HL-60/S4 (cell line): ENCODE results near the gene NMB.

Source experiments
- in situ Hi-C: fragments of 300-500 bp; cut with MboI; formaldehyde crosslinking; loops from 2 replicates; pipeline ENCODE4 v1.14.3; 2022; ENCODE audit warnings: low sequenced_read_pairs

Gene NMB

DNA sequence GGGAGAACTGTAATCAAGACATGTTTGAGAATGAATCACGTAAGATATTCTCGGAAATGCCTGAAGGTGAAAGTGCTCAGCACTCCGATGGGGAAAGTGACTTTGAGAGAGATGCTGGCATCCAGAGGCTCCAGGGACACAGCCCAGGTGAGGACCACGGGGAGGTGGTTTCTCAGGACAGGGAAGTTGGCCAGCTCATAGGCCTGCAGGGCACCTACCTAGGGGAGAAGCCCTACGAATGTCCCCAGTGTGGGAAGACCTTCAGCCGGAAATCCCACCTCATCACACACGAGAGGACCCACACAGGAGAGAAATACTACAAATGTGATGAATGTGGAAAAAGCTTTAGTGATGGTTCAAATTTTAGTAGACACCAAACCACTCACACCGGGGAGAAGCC is 37.4 kb downstream of the NMB start:
- in situ Hi-C loops, result no loop called here

GRCh38 chr15:84616235-84616634 is 41.8 kb downstream of the NMB start:
- in situ Hi-C loops, result no loop called here

DNA sequence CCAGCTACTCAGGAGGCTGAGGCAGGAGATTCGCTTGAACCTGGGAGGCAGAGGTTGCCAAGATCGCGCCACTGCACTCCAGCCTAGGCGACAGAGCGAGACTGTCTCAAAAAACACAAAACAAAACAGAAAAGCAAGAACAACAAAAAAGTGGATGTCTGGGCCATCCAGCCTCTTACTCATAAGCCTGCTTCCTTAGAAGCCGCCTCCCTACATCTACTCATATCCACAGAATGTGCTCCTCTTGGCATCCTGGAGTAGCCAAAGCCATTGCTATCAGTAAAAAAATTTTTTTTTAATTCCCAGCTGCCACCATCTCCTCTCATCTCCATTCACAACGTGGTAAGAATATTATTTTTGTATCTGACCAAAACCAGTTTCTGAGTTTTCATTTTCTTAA is 46.4 kb downstream of the NMB start:
- in situ Hi-C loops, result no loop called here

DNA sequence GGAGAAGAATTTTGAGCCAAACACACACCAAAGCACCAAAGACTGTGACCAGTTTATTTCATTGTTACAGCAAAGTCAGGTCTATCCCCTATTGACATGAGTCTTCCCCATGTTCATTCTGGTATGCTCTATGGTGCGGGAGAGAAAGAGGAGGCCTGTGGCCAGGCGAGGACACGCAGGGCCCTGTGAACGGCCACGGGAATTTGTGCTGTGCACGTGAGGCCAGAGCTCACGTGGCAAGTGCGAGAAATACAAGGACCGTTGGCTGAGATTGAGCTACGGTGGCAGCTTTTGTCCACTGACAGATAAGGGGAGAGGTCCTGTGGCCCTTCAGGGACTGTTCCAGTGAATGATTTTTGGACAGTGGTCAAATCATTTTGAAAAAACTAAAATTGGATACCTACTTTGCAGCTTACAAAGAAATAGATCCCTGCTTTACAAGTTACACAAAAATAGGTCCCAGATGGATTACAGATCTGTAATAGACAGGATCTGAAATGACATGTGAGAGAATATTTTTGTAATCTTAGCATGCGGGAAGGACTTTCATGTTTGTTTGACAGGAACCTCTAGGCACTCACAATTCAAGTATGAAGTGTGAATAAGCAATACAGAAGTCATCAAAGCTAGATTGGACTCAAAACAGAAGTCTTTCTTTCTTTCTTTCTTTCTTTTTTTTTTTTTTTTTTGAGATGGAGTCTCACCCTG is 48.0 kb downstream of the NMB start:
- in situ Hi-C loops, result no loop called here

- in situ Hi-C loops, result no loop called here
These were observed 49.2 kb downstream of the NMB start for GRCh38 chr15:84608707-84609284.

DNA sequence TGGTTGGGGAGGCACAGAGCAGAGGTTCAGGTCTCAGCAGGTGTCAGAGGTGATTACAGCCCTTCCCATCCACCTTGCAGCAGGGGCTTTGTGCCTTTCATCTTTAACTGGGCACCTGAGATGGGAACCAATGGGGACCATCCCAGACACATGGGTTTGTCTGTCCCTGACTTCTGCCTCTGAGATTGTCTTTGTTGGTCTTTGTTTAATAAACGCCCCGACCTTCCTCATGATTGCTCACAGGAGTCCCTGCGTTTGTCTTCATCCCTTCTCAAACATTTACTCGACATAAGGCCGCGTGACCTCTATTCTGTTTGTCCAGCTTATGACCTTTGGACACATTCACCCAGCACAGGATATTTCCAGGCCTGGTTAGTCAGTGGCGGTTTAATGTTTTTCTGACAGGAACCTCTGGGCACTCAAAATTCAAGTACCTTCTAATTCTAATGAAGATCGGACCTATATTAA is 51.3 kb downstream of the NMB start:
- in situ Hi-C loops, result no loop called here

DNA sequence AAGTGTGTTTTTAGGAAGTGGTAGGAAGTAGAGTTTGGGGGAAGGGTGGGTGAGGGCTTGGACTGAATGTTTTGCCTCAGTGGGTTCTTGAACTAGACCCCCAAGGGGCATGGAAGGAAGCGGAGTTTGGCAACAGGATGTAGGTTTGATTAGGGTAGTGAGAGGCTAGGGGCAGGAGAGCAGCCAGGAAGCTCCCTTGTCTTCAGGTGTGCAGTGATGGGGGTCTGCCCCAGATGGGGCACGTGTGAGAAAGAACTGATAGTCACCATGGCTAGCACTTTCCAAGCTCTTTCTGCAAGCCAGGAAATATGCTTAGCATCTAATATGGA is 52.5 kb downstream of the NMB start:
- in situ Hi-C loops, result no loop called here
